Lower leg skin (tissue), 4 donors: Measurements from ENCODE around the gene FAM136A. TPM values are rescaled to one million over a fixed set of nuclear protein-coding genes. Genes with fewer than 3 reads are reported as not detected.

Experiments
- DNase-seq, 2 donors: peaks; one replicate each; pipeline ENCODE4 v3.0.0-alpha.2; 2019; ENCODE audit warnings: low spot score in 2 of 2
- H3K4me3 ChIP-seq: fragments of 200-600 bp; sonication (generic); 2 replicates; pipeline ENCODE4 v1.5.1; 2017; ENCODE audit warnings: mild to moderate bottlenecking, low read depth; ENCODE audit not compliant: poor library complexity, severe bottlenecking
- CTCF ChIP-seq, 3 donors: fragments of 450-650 bp; IDR thresholded peaks; one replicate each; pipeline ENCODE4 v1.5.1; 2016; ENCODE audit warnings: antibody characterized with exemption in 3 of 3, mild to moderate bottlenecking in 3 of 3, moderate library complexity in 2 of 3
- POLR2A ChIP-seq, 2 donors: fragments of 450-650 bp; IDR thresholded peaks; one replicate each; pipeline ENCODE4 v1.6.1; 2016 to 2017; ENCODE audit warnings: antibody characterized with exemption in 2 of 2, mild to moderate bottlenecking in 1 of 2, moderate library complexity in 1 of 2
- WGBS, 2 donors: methylation state at CpG; one replicate each; pipeline ENCODE4 v1.1.5; 2018; 5-methylcytosine and 5-hydroxymethylcytosine counted together
- intact Hi-C: fragments of 100-400 bp; cut with DNase I; formaldehyde crosslinking; loops from one replicate; pipeline ENCODE4 v1.15.0; 2023; ENCODE audit warnings: low total_unique reads
- total RNA-seq, 4 donors: library from RNA; depleted of rRNA; stranded (reverse); fragments of >200 nt; gene quantifications; one replicate each; pipeline ENCODE4 v1.1.0, GENCODE V29; 2016

Gene FAM136A
- total RNA-seq, 4 donors from 2014 or later = 20.1 to 22.4 (median 21.3) TPM

GRCh38 chr2:70325875-70326274, 24.0 kb upstream of the FAM136A start:
- intact Hi-C loops = no loop called here
- WGBS, 2 donors = 95% methylated on average over 7 of the region's 7 CpGs
- no peak for TF ChIP-seq POLR2A (IDR thresholded peaks at IDR 0.05)
- TF ChIP-seq CTCF (IDR thresholded peaks at IDR 0.05) = no peak
- DNase-seq = peak in 1 of 2 donors; percentile 20
- H3K4me3 ChIP-seq = no peak overlapping the region

GRCh38 chr2:70322518-70322917, 20.7 kb upstream of the FAM136A start:
- WGBS, 2 donors = 52 to 67% methylated on average over 2 of the region's 2 CpGs
- DNase-seq = no peak
- TF ChIP-seq CTCF (IDR thresholded peaks at IDR 0.05) (no peak), POLR2A (IDR thresholded peaks at IDR 0.05) (no peak)
- intact Hi-C loops = no loop called here
- no peak overlapping the region for H3K4me3 ChIP-seq

GRCh38 chr2:70321370-70321769, 19.5 kb upstream of the FAM136A start:
- intact Hi-C loops = no loop called here
- WGBS, 2 donors = 74 to 81% methylated on average over 6 of the region's 6 CpGs
- no peak for TF ChIP-seq CTCF (IDR thresholded peaks at IDR 0.05)
- no peak for TF ChIP-seq POLR2A (IDR thresholded peaks at IDR 0.05)
- no peak for DNase-seq
- H3K4me3 ChIP-seq = no peak overlapping the region

GRCh38 chr2:70314640-70315039, 12.8 kb upstream of the FAM136A start:
- intact Hi-C loops = no loop called here
- no peak for DNase-seq
- H3K4me3 ChIP-seq = no peak overlapping the region
- TF ChIP-seq CTCF (IDR thresholded peaks at IDR 0.05) (no peak), POLR2A (IDR thresholded peaks at IDR 0.05) (no peak)
- 75 to 86% methylated on average over 1 of the region's 1 CpG for WGBS, 2 donors

GRCh38 chr2:70312560-70312959, 10.7 kb upstream of the FAM136A start:
- no peak for TF ChIP-seq POLR2A (IDR thresholded peaks at IDR 0.05)
- TF ChIP-seq CTCF (IDR thresholded peaks at IDR 0.05) = no peak
- no peak overlapping the region for H3K4me3 ChIP-seq
- 75 to 76% methylated on average over 1 of the region's 1 CpG for WGBS, 2 donors
- intact Hi-C loops = no loop called here
- DNase-seq = no peak

- DNase-seq = peak in 1 of 2 donors; percentile 54
- no peak for TF ChIP-seq POLR2A (IDR thresholded peaks at IDR 0.05)
- no peak for TF ChIP-seq CTCF (IDR thresholded peaks at IDR 0.05)
- no peak overlapping the region for H3K4me3 ChIP-seq
- 85 to 91% methylated on average over 3 of the region's 3 CpGs for WGBS, 2 donors
- intact Hi-C loops = no loop called here
Measured at GRCh38 chr2:70310899-70311298, 9.0 kb upstream of the FAM136A start.
